ENCODE results near the gene PARP14. TPM values are rescaled to one million over a fixed set of nuclear protein-coding genes. Genes with fewer than 3 reads are reported as not detected.

Gene PARP14
- total RNA-seq, 1 experiment from 2014 or later, result 17.4 TPM

GRCh38 chr3:122687298-122687697, 6.7 kb downstream of the PARP14 start:
- no peak for TF ChIP-seq CTCF (conservative IDR thresholded peaks at IDR 0.05)
- Histone ChIP-seq H3K27ac (ENCODE audit: insufficient read length, low read depth, low read length) (no peak overlapping the region), H2BK12ac (ENCODE audit: insufficient read length, low read depth, low read length) (no peak overlapping the region), H3K4me2 (ENCODE audit: insufficient read depth, insufficient read length, low read length) (no peak overlapping the region), H3K9ac (ENCODE audit: extremely low read depth, insufficient read length, low read length) (no peak overlapping the region), H4K8ac (replicated peaks; ENCODE audit: insufficient read length, low read depth, low read length) (no peak overlapping the region), H4K20me1 (ENCODE audit: control insufficient read depth, insufficient read depth, insufficient read length) (no peaks in the 10 kb centered on the region), H3K4ac (ENCODE audit: low read depth, low read length) (no peak overlapping the region), H3T11ph (ENCODE audit: low read length) (no peak overlapping the region), H3K56ac (ENCODE audit: insufficient read length, low read depth, low read length) (no peak overlapping the region), H3K14ac (ENCODE audit: insufficient read depth, low read length) (no peak overlapping the region), H2BK20ac (ENCODE audit: low read depth, low read length, poor library complexity, severe bottlenecking) (no peak overlapping the region), H3K23me2 (ENCODE audit: insufficient read length, low read depth, low read length, poor library complexity, severe bottlenecking) (no peaks in the 10 kb centered on the region), H3K27me3 (ENCODE audit: insufficient read depth, low read length) (no peaks in the 10 kb centered on the region), H2BK15ac (ENCODE audit: low read depth, low read length) (no peak overlapping the region), H2BK120ac (ENCODE audit: low read depth, low read length, poor library complexity, severe bottlenecking) (no peak overlapping the region), H2AFZ (ENCODE audit: low read length) (no peak overlapping the region), H3K4me1 (ENCODE audit: insufficient read depth, low read length) (no peaks in the 10 kb centered on the region), H3K18ac (ENCODE audit: insufficient read length, low read depth, low read length) (no peak overlapping the region), H2BK5ac (ENCODE audit: insufficient read length, low read length) (no peak overlapping the region), H3K79me1 (ENCODE audit: insufficient read depth, low read depth, low read length, poor library complexity, severe bottlenecking) (no peaks in the 10 kb centered on the region), H3K79me2 (ENCODE audit: insufficient read depth, low read length) (no peaks in the 10 kb centered on the region), H3K23ac (ENCODE audit: insufficient read length, low read depth, low read length) (no peak overlapping the region), H4K5ac (ENCODE audit: insufficient read length, low read depth, low read length) (no peak overlapping the region), H3K9me3 (ENCODE audit: control insufficient read depth, low read depth, low read length) (no peaks in the 10 kb centered on the region), H4K91ac (ENCODE audit: insufficient read length, low read depth, low read length) (no peak overlapping the region), H2AK5ac (ENCODE audit: insufficient read length, low read length) (no peak overlapping the region)
- peaks cover 0 to 21% (median 5%) of the 10 kb centered on the region in 3 experiments; a peak in 3 of 7 replicates for H3K36me3 Mint-ChIP-seq (ENCODE audit: insufficient read depth in 1 of 3, low read depth in 3 of 3)
- WGBS (ENCODE audit: extremely low coverage, insufficient read length, low lambda C conversion rate), result no CpG with 5 or more reads among the region's 2 CpGs
- H3K4me1 Mint-ChIP-seq, result no peaks in the 10 kb centered on the region
- H3K4me3 Mint-ChIP-seq, result no peak overlapping the region
- no peak for DNase-seq
- no peak overlapping the region; a peak in 1 of 7 replicates for H3K27ac Mint-ChIP-seq
- H3K27me3 Mint-ChIP-seq (ENCODE audit: low read depth), result no peaks in the 10 kb centered on the region; the same call in 1 of the 2 replicates
- H3K9me3 Mint-ChIP-seq, result no peaks in the 10 kb centered on the region; a peak in 1 of 5 replicates
